Lower leg skin (tissue), 4 donors: ENCODE data around the gene BCAT1. TPM values are rescaled to one million over a fixed set of nuclear protein-coding genes. Genes with fewer than 3 reads are reported as not detected.

Experiments
- DNase-seq, 2 donors: peaks; one replicate each; pipeline ENCODE4 v3.0.0-alpha.2; 2019; ENCODE audit warnings: low spot score in 2 of 2
- H3K4me3 ChIP-seq: fragments of 200-600 bp; sonication (generic); 2 replicates; pipeline ENCODE4 v1.5.1; 2017; ENCODE audit warnings: mild to moderate bottlenecking, low read depth; ENCODE audit not compliant: poor library complexity, severe bottlenecking
- POLR2A ChIP-seq, 2 donors: fragments of 450-650 bp; IDR thresholded peaks; one replicate each; pipeline ENCODE4 v1.6.1; 2016 to 2017; ENCODE audit warnings: antibody characterized with exemption in 2 of 2, mild to moderate bottlenecking in 1 of 2, moderate library complexity in 1 of 2
- WGBS, 2 donors: methylation state at CpG; one replicate each; pipeline ENCODE4 v1.1.5; 2018; 5-methylcytosine and 5-hydroxymethylcytosine counted together
- intact Hi-C: fragments of 100-400 bp; cut with DNase I; formaldehyde crosslinking; loops from one replicate; pipeline ENCODE4 v1.15.0; 2023; ENCODE audit warnings: low total_unique reads
- total RNA-seq, 4 donors: library from RNA; depleted of rRNA; stranded (reverse); fragments of >200 nt; gene quantifications; one replicate each; pipeline ENCODE4 v1.1.0, GENCODE V29; 2016
- TF ChIP-seq, protein P1 (sequence below), 3 donors: fragments of 450-650 bp; IDR thresholded peaks; one replicate each; pipeline ENCODE4 v1.5.1; 2016; ENCODE audit warnings: antibody characterized with exemption in 3 of 3, mild to moderate bottlenecking in 3 of 3, moderate library complexity in 2 of 3

Gene BCAT1
- total RNA-seq, 4 donors from 2014 or later = 1.0 to 4.6 (median 2.8) TPM

DNA sequence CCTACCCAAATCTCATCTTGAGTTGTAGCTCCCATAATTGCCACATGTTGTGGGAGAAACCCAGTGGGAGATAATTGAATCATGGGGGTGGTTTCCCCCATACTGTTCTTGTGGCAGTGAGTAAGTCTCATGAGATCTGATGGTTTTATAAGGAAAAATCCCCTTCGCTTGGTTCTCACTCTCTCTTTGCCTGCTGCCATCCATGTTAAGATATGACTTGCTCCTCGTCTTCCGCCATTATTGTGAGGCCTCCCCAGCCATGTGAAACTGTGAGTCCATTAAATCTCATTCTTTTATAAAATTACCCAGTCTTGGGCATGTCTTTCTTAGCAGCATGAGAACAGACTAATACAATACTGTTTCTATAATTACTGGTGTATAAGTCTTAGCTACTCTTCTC lies 6.5 kb upstream of the BCAT1 start:
- 92 to 93% methylated on average over 3 of the region's 3 CpGs for WGBS, 2 donors
- intact Hi-C loops = no loop called here

GRCh38 chr12:24954261-24954660 lies 5.4 kb upstream of the BCAT1 start:
- DNase-seq = no peak
- no peak overlapping the region for H3K4me3 ChIP-seq
- 80 to 85% methylated on average over 3 of the region's 3 CpGs for WGBS, 2 donors
- TF ChIP-seq POLR2A (IDR thresholded peaks at IDR 0.05) = no peak
- intact Hi-C loops = no loop called here

More for the DNA sequence above, 6.5 kb upstream of the BCAT1 start:
- no peak for DNase-seq
- TF ChIP-seq POLR2A (IDR thresholded peaks at IDR 0.05) = no peak
- TF ChIP-seq, protein P1, sequence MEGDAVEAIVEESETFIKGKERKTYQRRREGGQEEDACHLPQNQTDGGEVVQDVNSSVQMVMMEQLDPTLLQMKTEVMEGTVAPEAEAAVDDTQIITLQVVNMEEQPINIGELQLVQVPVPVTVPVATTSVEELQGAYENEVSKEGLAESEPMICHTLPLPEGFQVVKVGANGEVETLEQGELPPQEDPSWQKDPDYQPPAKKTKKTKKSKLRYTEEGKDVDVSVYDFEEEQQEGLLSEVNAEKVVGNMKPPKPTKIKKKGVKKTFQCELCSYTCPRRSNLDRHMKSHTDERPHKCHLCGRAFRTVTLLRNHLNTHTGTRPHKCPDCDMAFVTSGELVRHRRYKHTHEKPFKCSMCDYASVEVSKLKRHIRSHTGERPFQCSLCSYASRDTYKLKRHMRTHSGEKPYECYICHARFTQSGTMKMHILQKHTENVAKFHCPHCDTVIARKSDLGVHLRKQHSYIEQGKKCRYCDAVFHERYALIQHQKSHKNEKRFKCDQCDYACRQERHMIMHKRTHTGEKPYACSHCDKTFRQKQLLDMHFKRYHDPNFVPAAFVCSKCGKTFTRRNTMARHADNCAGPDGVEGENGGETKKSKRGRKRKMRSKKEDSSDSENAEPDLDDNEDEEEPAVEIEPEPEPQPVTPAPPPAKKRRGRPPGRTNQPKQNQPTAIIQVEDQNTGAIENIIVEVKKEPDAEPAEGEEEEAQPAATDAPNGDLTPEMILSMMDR (IDR thresholded peaks at IDR 0.05) = no peak
- no peak overlapping the region for H3K4me3 ChIP-seq

GRCh38 chr12:24952389-24952788 lies 3.5 kb upstream of the BCAT1 start:
- DNase-seq = no peak
- WGBS, 2 donors = 68 to 82% methylated on average over 1 of the region's 1 CpG
- H3K4me3 ChIP-seq = no peak overlapping the region
- intact Hi-C loops = no loop called here
- TF ChIP-seq POLR2A (IDR thresholded peaks at IDR 0.05) = no peak
- TF ChIP-seq, protein P1 (IDR thresholded peaks at IDR 0.05) = no peak

GRCh38 chr12:24950231-24950834 lies 1.4 kb upstream of the BCAT1 start:
- DNase-seq = no peak
- intact Hi-C loops = no loop called here
- no peak for TF ChIP-seq POLR2A (IDR thresholded peaks at IDR 0.05)
- TF ChIP-seq, protein P1 (IDR thresholded peaks at IDR 0.05) = no peak
- WGBS, 2 donors = 76 to 81% methylated on average over 3 of the region's 3 CpGs
- H3K4me3 ChIP-seq = no peak overlapping the region

- no peak for DNase-seq
- 1 to 3% methylated on average over 14 of the region's 14 CpGs for WGBS, 2 donors
- peak overlapping the region; percentile 44 for H3K4me3 ChIP-seq
- intact Hi-C loops = no loop called here
- TF ChIP-seq POLR2A (IDR thresholded peaks at IDR 0.05) = no peak
- TF ChIP-seq, protein P1 (IDR thresholded peaks at IDR 0.05) = no peak
These were observed 513 bp downstream of the BCAT1 start for GRCh38 chr12:24948420-24948756.

GRCh38 chr12:24947541-24948419 lies 1.1 kb downstream of the BCAT1 start:
- intact Hi-C loops = no loop called here
- no peak for TF ChIP-seq POLR2A (IDR thresholded peaks at IDR 0.05)
- TF ChIP-seq, protein P1 (IDR thresholded peaks at IDR 0.05) = no peak
- no peak for DNase-seq
- WGBS, 2 donors = 54 to 57% methylated on average over 12 of the region's 12 CpGs
- H3K4me3 ChIP-seq = peak overlapping the region; percentile 44
